Tongue (tissue), 2 donors: ENCODE measurements around the gene RILPL1. TPM values are rescaled to one million over a fixed set of nuclear protein-coding genes. Genes with fewer than 3 reads are reported as not detected.
"Not testable (repeated sequence)": the region's sequence is repeated elsewhere in the genome, so short reads cannot be mapped to it uniquely, and the experiment has no call there.

Source experiments
- DNase-seq: peaks from one replicate; pipeline ENCODE4 v3.0.0-alpha.2; 2015
- total RNA-seq: library from RNA; depleted of rRNA; stranded (reverse); fragments of >200 nt; gene quantifications from one replicate; pipeline ENCODE4 v1.2.3, GENCODE V29; 2014

Gene RILPL1, protein sequence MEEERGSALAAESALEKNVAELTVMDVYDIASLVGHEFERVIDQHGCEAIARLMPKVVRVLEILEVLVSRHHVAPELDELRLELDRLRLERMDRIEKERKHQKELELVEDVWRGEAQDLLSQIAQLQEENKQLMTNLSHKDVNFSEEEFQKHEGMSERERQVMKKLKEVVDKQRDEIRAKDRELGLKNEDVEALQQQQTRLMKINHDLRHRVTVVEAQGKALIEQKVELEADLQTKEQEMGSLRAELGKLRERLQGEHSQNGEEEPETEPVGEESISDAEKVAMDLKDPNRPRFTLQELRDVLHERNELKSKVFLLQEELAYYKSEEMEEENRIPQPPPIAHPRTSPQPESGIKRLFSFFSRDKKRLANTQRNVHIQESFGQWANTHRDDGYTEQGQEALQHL
- total RNA-seq: 12.5 TPM

GRCh38 chr12:123533672-123534643 is at the start of gene RILPL1:
Gene RILPL1, minus strand, starts transcription at chr12:123533719. Its CDS starts 237 bp downstream, at chr12:123533482.
- peak; percentile 79 for DNase-seq

- no peak for DNase-seq
Observed at GRCh38 chr12:123580772-123581171, 47.3 kb upstream of the RILPL1 start.

- DNase-seq: not testable (repeated sequence)
Observed at GRCh38 chr12:123578829-123579228, 45.3 kb upstream of the RILPL1 start.

GRCh38 chr12:123578243-123578642 is 44.7 kb upstream of the RILPL1 start:
- no peak for DNase-seq

DNA sequence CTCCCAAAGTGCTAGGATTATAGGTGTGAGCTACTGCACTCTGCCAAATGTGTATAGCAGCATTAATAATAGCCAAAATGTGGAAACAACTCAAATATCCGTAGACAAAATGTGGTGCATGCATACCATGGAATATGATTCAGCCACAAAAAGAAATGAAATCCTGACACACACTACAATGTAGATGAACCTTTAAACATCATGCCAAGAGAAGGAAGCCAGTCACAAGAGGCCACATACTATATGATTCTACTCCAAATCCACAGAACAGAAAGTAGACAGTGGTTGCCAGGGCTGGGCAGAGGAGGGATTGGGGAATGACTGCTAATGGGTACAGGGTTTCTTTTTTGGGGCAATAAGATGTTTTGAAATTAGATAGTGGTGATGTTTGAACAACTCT is 43.1 kb upstream of the RILPL1 start:
- DNase-seq: no peak

GRCh38 chr12:123573870-123574269 is 40.4 kb upstream of the RILPL1 start:
- DNase-seq: no peak

GRCh38 chr12:123572391-123572790 is 38.9 kb upstream of the RILPL1 start:
- no peak for DNase-seq

GRCh38 chr12:123571343-123571813 is 37.9 kb upstream of the RILPL1 start:
- DNase-seq: peak; percentile 51

GRCh38 chr12:123559468-123559867 is 25.9 kb upstream of the RILPL1 start:
- DNase-seq: no peak

DNA sequence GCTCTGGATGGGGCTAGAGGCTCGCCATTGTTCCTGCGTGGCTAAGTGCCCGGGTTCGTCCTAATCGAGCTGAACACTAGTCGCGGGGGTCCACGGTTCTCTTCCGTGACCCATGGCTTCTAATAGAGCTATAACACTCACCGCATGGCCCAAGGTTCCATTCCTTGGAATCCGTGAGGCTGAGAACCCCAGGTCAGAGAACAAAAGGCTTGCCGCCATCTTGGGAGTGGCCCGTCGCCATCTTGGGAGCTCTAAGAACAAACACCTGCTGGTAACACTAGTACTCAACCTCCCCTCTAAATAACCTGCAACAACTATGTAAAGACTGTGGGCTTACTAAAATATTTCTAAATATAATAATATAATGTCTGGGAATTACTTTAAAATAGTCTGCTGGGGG is 25.0 kb upstream of the RILPL1 start:
- DNase-seq: not testable (repeated sequence)

DNA sequence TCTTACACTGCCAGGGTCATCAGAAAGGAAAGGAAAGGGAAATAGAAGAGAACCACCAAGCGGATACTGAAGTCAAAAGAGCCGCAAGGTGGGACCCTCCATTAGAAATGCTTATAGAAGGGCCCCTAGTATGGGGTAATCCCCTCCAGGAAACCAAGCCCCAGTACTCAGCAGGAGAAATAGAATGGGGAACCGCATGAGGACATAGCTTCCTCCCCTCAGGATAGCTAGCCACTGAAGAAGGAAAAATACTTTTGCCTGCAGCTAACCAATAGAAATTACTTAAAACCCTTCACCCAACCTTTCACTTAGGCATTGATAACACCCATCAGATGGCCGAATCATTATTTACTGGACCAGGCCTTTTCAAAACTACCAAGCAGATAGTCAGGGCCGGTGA is 21.3 kb upstream of the RILPL1 start:
- not testable (repeated sequence) for DNase-seq

GRCh38 chr12:123554136-123554535 is 20.6 kb upstream of the RILPL1 start:
- DNase-seq: not testable (repeated sequence)

GRCh38 chr12:123550700-123551099 is 17.2 kb upstream of the RILPL1 start:
- DNase-seq: no peak

DNA sequence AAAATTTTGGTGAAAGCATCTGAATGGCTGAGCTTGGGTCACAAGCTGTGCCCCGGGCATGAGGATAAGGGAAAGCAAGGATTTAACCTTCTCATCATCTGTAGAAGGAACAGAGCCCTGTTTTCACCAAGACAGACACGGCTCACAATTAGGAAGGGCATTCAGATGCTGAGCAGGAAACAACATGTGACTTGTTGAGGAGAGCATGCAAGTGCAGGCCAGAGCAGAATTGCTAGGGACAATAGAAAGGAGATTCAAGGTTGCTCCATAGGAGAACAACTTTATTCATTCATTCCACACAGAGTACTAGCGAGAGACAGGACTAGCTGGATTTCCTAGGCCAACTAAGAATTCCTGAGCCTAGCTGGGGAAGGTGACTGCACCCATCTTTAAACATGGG is 14.6 kb upstream of the RILPL1 start:
- no peak for DNase-seq

DNA sequence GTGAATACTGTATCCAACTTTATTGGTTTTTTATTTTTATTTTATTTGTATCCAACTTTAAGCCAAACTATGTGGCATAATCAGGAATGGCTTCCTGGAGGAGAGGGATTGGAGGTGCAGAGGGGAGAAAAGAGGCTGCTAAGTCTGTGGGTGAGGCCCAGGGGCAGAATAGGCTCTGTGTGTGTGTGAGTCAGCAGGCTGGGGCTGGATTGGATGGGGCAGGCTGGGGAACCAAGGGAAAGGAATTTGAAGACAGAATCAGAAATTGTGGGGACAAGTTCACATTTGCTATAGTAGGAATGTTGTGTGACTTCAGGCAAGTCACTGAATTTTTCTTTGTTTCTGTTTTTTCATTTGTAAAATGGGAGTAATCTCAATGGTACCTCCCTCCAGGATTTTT is 12.8 kb upstream of the RILPL1 start:
- DNase-seq: no peak

DNA sequence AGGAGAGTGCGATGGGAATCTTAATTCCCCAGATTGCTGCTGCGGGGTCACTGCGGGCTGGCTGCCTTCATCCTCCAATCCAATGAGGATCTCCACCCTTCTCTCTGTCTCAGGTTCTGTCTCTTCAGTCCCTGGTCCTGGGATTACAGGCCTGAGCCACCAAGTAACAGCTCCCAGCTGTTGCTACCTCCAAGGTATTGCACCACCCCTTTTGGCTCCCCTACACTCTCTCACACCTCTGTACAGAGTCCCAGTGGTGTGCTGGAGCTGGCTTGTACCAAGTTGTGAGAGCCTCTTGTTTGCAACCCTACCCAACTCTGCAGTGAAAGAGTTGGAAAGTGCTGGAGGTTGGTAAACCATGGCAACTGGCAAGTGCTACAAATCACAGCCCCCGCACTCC is 10.0 kb upstream of the RILPL1 start:
- no peak for DNase-seq

GRCh38 chr12:123540899-123541662 is 7.6 kb upstream of the RILPL1 start:
- DNase-seq: no peak

GRCh38 chr12:123535952-123536351 is 2.4 kb upstream of the RILPL1 start:
- not testable (repeated sequence) for DNase-seq

GRCh38 chr12:123532808-123533649 is 490 bp downstream of the RILPL1 start:
- peak; percentile 58 for DNase-seq

DNA sequence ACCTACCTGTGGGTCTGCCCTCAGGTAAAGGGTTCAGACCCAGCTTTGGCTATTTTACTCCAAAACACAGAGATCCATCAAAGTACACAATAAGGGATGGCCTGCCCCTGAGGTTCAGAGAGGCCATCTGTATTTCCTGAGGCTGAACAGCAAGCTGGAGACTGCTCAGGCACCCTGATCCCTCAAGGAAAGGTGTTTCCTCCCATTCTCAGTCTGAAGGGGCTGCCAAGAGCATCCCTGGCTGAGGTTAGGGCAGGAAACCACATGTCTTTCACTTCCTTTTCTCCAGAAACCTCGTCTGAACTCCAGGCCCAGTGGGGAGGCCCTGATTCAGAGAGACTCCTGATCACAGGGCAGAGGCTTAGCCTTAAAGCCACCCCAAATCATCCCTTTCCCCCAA is 1.5 kb downstream of the RILPL1 start:
- DNase-seq: peak; percentile 21

DNA sequence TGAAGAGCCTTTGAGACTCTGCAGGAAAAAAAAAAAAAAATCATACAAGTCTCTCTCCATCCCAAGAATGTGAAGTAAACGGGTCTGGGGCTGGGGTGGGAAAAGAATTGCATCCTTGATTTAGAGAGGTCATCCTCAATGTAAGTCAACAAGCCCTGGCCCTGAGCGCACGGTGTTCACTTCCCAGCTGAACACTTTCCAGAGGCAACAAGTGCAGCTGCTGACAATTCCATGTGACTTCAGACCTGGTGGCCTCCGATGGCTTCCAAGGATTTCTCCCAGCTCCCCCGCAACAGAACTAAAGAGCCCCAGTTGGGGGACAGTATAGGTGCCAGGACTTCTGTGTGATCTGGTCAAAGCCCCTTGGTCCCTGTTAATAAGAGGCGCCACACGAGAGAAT is 2.4 kb downstream of the RILPL1 start:
- peak; percentile 17 for DNase-seq
